ENCODE data around the gene NBEAL1.
"Not testable (repeated sequence)": the region's sequence is repeated elsewhere in the genome, so short reads cannot be mapped to it uniquely, and the experiment has no call there.

Gene NBEAL1

GRCh38 chr2:203037026-203037425 is 22.4 kb downstream of the NBEAL1 start:
- H3K14ac ChIP-seq (ENCODE audit: low read length) = no peak overlapping the region
- H3K79me2 ChIP-seq (ENCODE audit: control insufficient read depth, insufficient read depth, low read length, poor library complexity) = no peaks in the 10 kb centered on the region
- no peaks in the 10 kb centered on the region for H3K9me3 ChIP-seq (ENCODE audit: insufficient read depth, low read depth, low read length)
- H3K4ac ChIP-seq (ENCODE audit: low read depth, low read length) = no peak overlapping the region
- no peak overlapping the region for H4K91ac ChIP-seq (ENCODE audit: low read depth, low read length)
- H3K18ac ChIP-seq (ENCODE audit: low read length) = no peak overlapping the region
- no peak overlapping the region for H3K27ac ChIP-seq (ENCODE audit: low read depth, low read length)
- no peak overlapping the region for H2BK12ac ChIP-seq (ENCODE audit: low read length)
- no peaks in the 10 kb centered on the region for H3K27me3 ChIP-seq (ENCODE audit: insufficient read depth, low read length)
- H2BK5ac ChIP-seq (ENCODE audit: low read depth, low read length, poor library complexity) = no peak overlapping the region
- no peaks in the 10 kb centered on the region for H3K4me1 ChIP-seq (ENCODE audit: control insufficient read depth in 1 of 2, insufficient read depth in 2 of 2, low read length in 2 of 2)
- H2AFZ ChIP-seq (ENCODE audit: insufficient read depth, low read length, poor library complexity) = no peak overlapping the region
- no peak overlapping the region for H4K8ac ChIP-seq (ENCODE audit: low read depth, low read length)
- no peak overlapping the region for H3K9ac ChIP-seq (ENCODE audit: low read length)
- H2BK120ac ChIP-seq (ENCODE audit: insufficient read depth, low read length, poor library complexity) = no peak overlapping the region
- no peak overlapping the region for H4K12ac ChIP-seq (ENCODE audit: low read depth, low read length)
- no peak overlapping the region for H3K23ac ChIP-seq (ENCODE audit: low read length)
- no CpG with 5 or more reads among the region's 2 CpGs for WGBS (ENCODE audit: extremely low coverage, insufficient coverage, insufficient read length)
- H3K4me3 ChIP-seq (ENCODE audit: low read depth, low read length) = no peak overlapping the region
- H3K79me1 ChIP-seq (ENCODE audit: low read length) = no peaks in the 10 kb centered on the region
- H3K36me3 ChIP-seq (ENCODE audit: control insufficient read depth in 1 of 2, insufficient read depth in 2 of 2, low read length in 2 of 2) = peaks cover 0 to 3% of the 10 kb centered on the region in 2 experiments
- H3K4me2 ChIP-seq (ENCODE audit: low read length) = no peak overlapping the region
- DNase-seq = no peak
- H2AK5ac ChIP-seq (ENCODE audit: low read length) = no peak overlapping the region

- Histone ChIP-seq H2BK5ac (ENCODE audit: low read depth, low read length, poor library complexity) (no peak overlapping the region), H3K79me2 (ENCODE audit: control insufficient read depth, insufficient read depth, low read length, poor library complexity) (no peaks in the 10 kb centered on the region), H4K12ac (ENCODE audit: low read depth, low read length) (no peak overlapping the region), H3K4me1 (ENCODE audit: control insufficient read depth in 1 of 2, insufficient read depth in 2 of 2, low read length in 2 of 2) (no peaks in the 10 kb centered on the region), H2AFZ (ENCODE audit: insufficient read depth, low read length, poor library complexity) (no peak overlapping the region), H3K9ac (ENCODE audit: low read length) (no peak overlapping the region), H3K27ac (ENCODE audit: low read depth, low read length) (no peak overlapping the region), H3K23ac (ENCODE audit: low read length) (no peak overlapping the region), H3K4me2 (ENCODE audit: low read length) (no peak overlapping the region), H3K79me1 (ENCODE audit: low read length) (no peaks in the 10 kb centered on the region), H2AK5ac (ENCODE audit: low read length) (no peak overlapping the region), H4K91ac (ENCODE audit: low read depth, low read length) (no peak overlapping the region), H3K18ac (ENCODE audit: low read length) (no peak overlapping the region), H3K36me3 (ENCODE audit: control insufficient read depth in 1 of 2, insufficient read depth in 2 of 2, low read length in 2 of 2) (peaks cover 0 to 5% of the 10 kb centered on the region in 2 experiments), H3K4me3 (ENCODE audit: low read depth, low read length) (no peak overlapping the region), H3K14ac (ENCODE audit: low read length) (no peak overlapping the region), H3K9me3 (ENCODE audit: insufficient read depth, low read depth, low read length) (no peaks in the 10 kb centered on the region), H3K4ac (ENCODE audit: low read depth, low read length) (no peak overlapping the region), H4K8ac (ENCODE audit: low read depth, low read length) (no peak overlapping the region), H2BK12ac (ENCODE audit: low read length) (no peak overlapping the region), H3K27me3 (ENCODE audit: insufficient read depth, low read length) (no peaks in the 10 kb centered on the region), H2BK120ac (ENCODE audit: insufficient read depth, low read length, poor library complexity) (no peak overlapping the region)
- peak; percentile 68 to 89 for DNase-seq
- WGBS (ENCODE audit: extremely low coverage, insufficient coverage, insufficient read length) = no CpG with 5 or more reads among the region's 6 CpGs
Measured at GRCh38 chr2:203038586-203038985, 23.9 kb downstream of the NBEAL1 start.

- H3K4me1 ChIP-seq (ENCODE audit: control insufficient read depth in 1 of 2, insufficient read depth in 2 of 2, low read length in 2 of 2); H3K4ac ChIP-seq (ENCODE audit: low read depth, low read length); H2AFZ ChIP-seq (ENCODE audit: insufficient read depth, low read length, poor library complexity); DNase-seq; H3K9me3 ChIP-seq (ENCODE audit: insufficient read depth, low read depth, low read length); H3K23ac ChIP-seq (ENCODE audit: low read length); H3K79me1 ChIP-seq (ENCODE audit: low read length); H3K9ac ChIP-seq (ENCODE audit: low read length); H3K4me3 ChIP-seq (ENCODE audit: low read depth, low read length); H3K27ac ChIP-seq (ENCODE audit: low read depth, low read length); H4K8ac ChIP-seq (ENCODE audit: low read depth, low read length); H2BK12ac ChIP-seq (ENCODE audit: low read length); H3K18ac ChIP-seq (ENCODE audit: low read length); H2BK5ac ChIP-seq (ENCODE audit: low read depth, low read length, poor library complexity); H3K27me3 ChIP-seq (ENCODE audit: insufficient read depth, low read length); H3K14ac ChIP-seq (ENCODE audit: low read length); H2AK5ac ChIP-seq (ENCODE audit: low read length); H3K79me2 ChIP-seq (ENCODE audit: control insufficient read depth, insufficient read depth, low read length, poor library complexity); H2BK120ac ChIP-seq (ENCODE audit: insufficient read depth, low read length, poor library complexity); H3K4me2 ChIP-seq (ENCODE audit: low read length); H4K91ac ChIP-seq (ENCODE audit: low read depth, low read length); H3K36me3 ChIP-seq (ENCODE audit: control insufficient read depth in 1 of 2, insufficient read depth in 2 of 2, low read length in 2 of 2); H4K12ac ChIP-seq (ENCODE audit: low read depth, low read length): not testable (repeated sequence)
- WGBS (ENCODE audit: extremely low coverage, insufficient coverage, insufficient read length) = no CpG with 5 or more reads among the region's 6 CpGs
Measured at GRCh38 chr2:203039211-203039610, 24.5 kb downstream of the NBEAL1 start.

GRCh38 chr2:203040966-203041521 is 26.4 kb downstream of the NBEAL1 start:
- H3K9ac ChIP-seq (ENCODE audit: low read length) = no peak overlapping the region
- no peak overlapping the region for H2BK120ac ChIP-seq (ENCODE audit: insufficient read depth, low read length, poor library complexity)
- H2BK12ac ChIP-seq (ENCODE audit: low read length) = no peak overlapping the region
- H4K91ac ChIP-seq (ENCODE audit: low read depth, low read length) = no peak overlapping the region
- H3K4me2 ChIP-seq (ENCODE audit: low read length) = no peak overlapping the region
- no peaks in the 10 kb centered on the region for H3K27me3 ChIP-seq (ENCODE audit: insufficient read depth, low read length)
- no peak overlapping the region for H3K14ac ChIP-seq (ENCODE audit: low read length)
- no peak overlapping the region for H3K18ac ChIP-seq (ENCODE audit: low read length)
- no peak overlapping the region for H3K27ac ChIP-seq (ENCODE audit: low read depth, low read length)
- H3K4ac ChIP-seq (ENCODE audit: low read depth, low read length) = no peak overlapping the region
- H3K79me1 ChIP-seq (ENCODE audit: low read length) = no peaks in the 10 kb centered on the region
- H4K12ac ChIP-seq (ENCODE audit: low read depth, low read length) = no peak overlapping the region
- no peaks in the 10 kb centered on the region for H3K79me2 ChIP-seq (ENCODE audit: control insufficient read depth, insufficient read depth, low read length, poor library complexity)
- no CpG with 5 or more reads among the region's 2 CpGs for WGBS (ENCODE audit: extremely low coverage, insufficient coverage, insufficient read length)
- H2AK5ac ChIP-seq (ENCODE audit: low read length) = no peak overlapping the region
- no peak overlapping the region for H3K23ac ChIP-seq (ENCODE audit: low read length)
- peaks cover 0 to 5% of the 10 kb centered on the region in 2 experiments for H3K36me3 ChIP-seq (ENCODE audit: control insufficient read depth in 1 of 2, insufficient read depth in 2 of 2, low read length in 2 of 2)
- no peaks in the 10 kb centered on the region for H3K4me1 ChIP-seq (ENCODE audit: control insufficient read depth in 1 of 2, insufficient read depth in 2 of 2, low read length in 2 of 2)
- DNase-seq = no peak
- H2BK5ac ChIP-seq (ENCODE audit: low read depth, low read length, poor library complexity) = no peak overlapping the region
- no peak overlapping the region for H3K4me3 ChIP-seq (ENCODE audit: low read depth, low read length)
- H3K9me3 ChIP-seq (ENCODE audit: insufficient read depth, low read depth, low read length) = no peaks in the 10 kb centered on the region
- no peak overlapping the region for H4K8ac ChIP-seq (ENCODE audit: low read depth, low read length)
- H2AFZ ChIP-seq (ENCODE audit: insufficient read depth, low read length, poor library complexity) = no peak overlapping the region
